ENCODE results near the gene RPS6KA2.

DNA sequence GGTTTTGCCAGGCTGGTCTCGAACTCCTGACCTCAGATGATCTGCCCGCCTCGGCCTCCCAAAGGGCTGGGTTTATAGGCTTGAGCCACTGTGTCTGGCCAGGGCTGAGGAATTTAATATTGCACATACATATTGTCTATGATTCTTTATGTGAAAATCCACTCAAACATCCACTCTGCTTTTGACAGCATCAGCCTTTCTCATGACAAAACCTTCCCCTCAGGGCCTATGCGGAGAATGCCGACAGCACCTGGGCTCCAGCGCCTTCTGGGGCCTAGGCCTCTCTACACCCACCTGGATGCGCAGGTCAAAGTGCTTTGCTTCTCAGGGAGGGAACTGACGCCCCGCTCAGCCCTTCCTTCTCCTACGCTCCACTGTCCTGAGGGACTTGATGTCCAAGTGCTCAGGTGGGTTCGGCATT lies 46.0 kb downstream of the RPS6KA2 start:
- TF ChIP-seq, protein P1, sequence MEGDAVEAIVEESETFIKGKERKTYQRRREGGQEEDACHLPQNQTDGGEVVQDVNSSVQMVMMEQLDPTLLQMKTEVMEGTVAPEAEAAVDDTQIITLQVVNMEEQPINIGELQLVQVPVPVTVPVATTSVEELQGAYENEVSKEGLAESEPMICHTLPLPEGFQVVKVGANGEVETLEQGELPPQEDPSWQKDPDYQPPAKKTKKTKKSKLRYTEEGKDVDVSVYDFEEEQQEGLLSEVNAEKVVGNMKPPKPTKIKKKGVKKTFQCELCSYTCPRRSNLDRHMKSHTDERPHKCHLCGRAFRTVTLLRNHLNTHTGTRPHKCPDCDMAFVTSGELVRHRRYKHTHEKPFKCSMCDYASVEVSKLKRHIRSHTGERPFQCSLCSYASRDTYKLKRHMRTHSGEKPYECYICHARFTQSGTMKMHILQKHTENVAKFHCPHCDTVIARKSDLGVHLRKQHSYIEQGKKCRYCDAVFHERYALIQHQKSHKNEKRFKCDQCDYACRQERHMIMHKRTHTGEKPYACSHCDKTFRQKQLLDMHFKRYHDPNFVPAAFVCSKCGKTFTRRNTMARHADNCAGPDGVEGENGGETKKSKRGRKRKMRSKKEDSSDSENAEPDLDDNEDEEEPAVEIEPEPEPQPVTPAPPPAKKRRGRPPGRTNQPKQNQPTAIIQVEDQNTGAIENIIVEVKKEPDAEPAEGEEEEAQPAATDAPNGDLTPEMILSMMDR (IDR thresholded peaks at IDR 0.05), result no peak
- TF ChIP-seq POLR2A (IDR thresholded peaks at IDR 0.05), result no peak
